Common myeloid progenitor, CD34-positive (primary cell): Measurements from ENCODE around the gene RASD1. TPM values are rescaled to one million over a fixed set of nuclear protein-coding genes. Genes with fewer than 3 reads are reported as not detected.

Source experiments
- CTCF ChIA-PET: fragments of 350-600 bp; sonication (Branson Sonifier 250); formaldehyde crosslinking; loops from one replicate; lab custom pipeline; 2021; ENCODE audit warnings: antibody characterized with exemption; lab: Charles Lee
- POLR2A ChIA-PET: fragments of 350-600 bp; sonication (Branson Sonifier 250); formaldehyde crosslinking; loops from one replicate; lab custom pipeline; 2021; ENCODE audit warnings: antibody characterized with exemption; lab: Charles Lee
- DNase-seq, 3 donors: peaks; one replicate each; pipeline versions ENCODE4 v3.0.0 to v3.0.0-alpha.2; 2013
- H3K27ac ChIP-seq, 2 experiments: 1 replicate in 1 of 2; 2 replicates in 1 of 2; pipeline ENCODE4 v1.7.0; 2013; ENCODE audit warnings: inconsistent platforms in 2 of 2, low read length in 2 of 2, mild to moderate bottlenecking in 2 of 2, low read depth in 1 of 2, moderate library complexity in 1 of 2; ENCODE audit not compliant: severe bottlenecking in 2 of 2, insufficient read depth in 1 of 2, poor library complexity in 1 of 2
- H3K27me3 ChIP-seq, 5 experiments: replicated peaks in 2 of 5; 1 replicate in 3 of 5; 2 replicates in 2 of 5; pipeline versions ENCODE4 v1.6.1 to v1.7.0; 2013; ENCODE audit warnings: low read length in 4 of 5, mild to moderate bottlenecking in 2 of 5, moderate library complexity in 2 of 5, inconsistent platforms in 1 of 5; ENCODE audit not compliant: insufficient read depth in 5 of 5, control insufficient read depth in 4 of 5
- H3K36me3 ChIP-seq, 4 experiments: 1 replicate in 2 of 4; 2 replicates in 2 of 4; pipeline versions ENCODE4 v1.6.1 to v1.7.0; 2013; ENCODE audit warnings: low read length in 3 of 4, control low read depth in 1 of 4, mild to moderate bottlenecking in 1 of 4; ENCODE audit not compliant: control insufficient read depth in 4 of 4, insufficient read depth in 4 of 4
- H3K4me1 ChIP-seq, 4 experiments: 1 replicate in 3 of 4; 2 replicates in 1 of 4; pipeline versions ENCODE4 v1.6.1 to v1.7.1; 2013; ENCODE audit warnings: low read length in 3 of 4, mild to moderate bottlenecking in 3 of 4, control low read depth in 1 of 4, inconsistent platforms in 1 of 4, moderate library complexity in 1 of 4; ENCODE audit not compliant: control insufficient read depth in 4 of 4, insufficient read depth in 4 of 4; ENCODE audit errors: control extremely low read depth in 1 of 4
- H3K4me3 ChIP-seq, 7 experiments: 1 replicate in 4 of 7; 2 replicates in 3 of 7; pipeline versions ENCODE4 v1.5.1 to v1.7.0; 2013; ENCODE audit warnings: mild to moderate bottlenecking in 7 of 7, low read length in 6 of 7, moderate library complexity in 6 of 7, inconsistent platforms in 2 of 7, low read depth in 2 of 7, control low read depth in 1 of 7; ENCODE audit not compliant: insufficient read depth in 4 of 7, control insufficient read depth in 1 of 7; ENCODE audit errors: extremely low read depth in 1 of 7
- H3K9me3 ChIP-seq, 5 experiments: 1 replicate in 4 of 5; 2 replicates in 1 of 5; pipeline versions ENCODE4 v1.6.1 to v1.7.1; 2013; ENCODE audit warnings: low read length in 4 of 5, mild to moderate bottlenecking in 2 of 5, inconsistent platforms in 1 of 5, low read depth in 1 of 5, moderate library complexity in 1 of 5; ENCODE audit not compliant: control insufficient read depth in 4 of 5, insufficient read depth in 2 of 5; ENCODE audit errors: control extremely low read depth in 1 of 5
- WGBS: methylation state at CpG from one replicate; pipeline ENCODE4 v1.1.5; 2013; ENCODE audit not compliant: insufficient coverage; 5-methylcytosine and 5-hydroxymethylcytosine counted together
- polyA plus RNA-seq: library from polyadenylated mRNA; unstranded; fragments of 120-200 nt; gene quantifications from one replicate; pipeline ENCODE4 v1.2.1, GENCODE V29; 2013

The RASD1 gene
- 0.66 TPM for polyA plus RNA-seq

GRCh38 chr17:17496189-17497064 is at the start of gene RASD1:
RASD1 (minus strand) TSS chr17:17496395; CDS start chr17:17496181, 214 bp downstream.
- H3K4me1 ChIP-seq: peaks cover 0 to 25% (median 21%) of the 10 kb centered on the region in 4 experiments
- H3K36me3 ChIP-seq: peaks cover under 1 to 22% (median 14%) of the 10 kb centered on the region in 4 experiments
- DNase-seq: peak; percentile 67 to 80 (median 74)
- POLR2A ChIA-PET: interaction anchor here (0.6 to 1.3 kb wide), 3 partner anchors 46 to 145 kb away, joined by 3 read pairs; no protein-coding TSS in a partner anchor
- H3K9me3 ChIP-seq: no peaks in the 10 kb centered on the region
- H3K27me3 ChIP-seq: peaks cover 0 to 15% (median 6%) of the 10 kb centered on the region in 5 experiments
- H3K27ac ChIP-seq: no peak within 1 kb of the TSS
- peak within 1 kb of the TSS; percentile 37 to 79 (median 72) for H3K4me3 ChIP-seq
- under 1% methylated on average over 86 of the region's 93 CpGs for WGBS
- CTCF ChIA-PET: interaction anchor here (0.8 to 5.6 kb wide), 29 partner anchors 9 to 148 kb away, joined by 3 to 41 read pairs (median 4); no protein-coding TSS in a partner anchor

DNA sequence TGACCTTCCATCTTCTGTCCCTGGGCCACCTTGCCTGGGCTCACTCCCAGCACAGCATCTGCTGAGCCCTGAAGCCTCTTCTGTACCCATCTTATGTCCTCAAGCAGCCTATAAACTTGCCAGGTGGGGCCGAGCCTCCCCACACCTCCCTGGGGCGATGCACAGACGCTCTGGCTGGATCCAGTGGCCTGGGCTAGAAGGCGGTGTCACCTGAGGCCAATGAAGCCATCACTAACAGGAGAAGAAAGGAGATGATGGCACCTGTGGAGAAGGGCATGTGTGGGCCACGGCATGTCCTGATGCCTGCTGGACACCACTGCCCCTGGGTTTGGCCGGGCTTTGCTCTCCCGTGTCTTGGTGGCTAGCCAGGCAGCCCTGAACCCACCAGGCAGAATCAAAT is 49.8 kb upstream of the RASD1 start:
- CTCF ChIA-PET: no interaction called here

DNA sequence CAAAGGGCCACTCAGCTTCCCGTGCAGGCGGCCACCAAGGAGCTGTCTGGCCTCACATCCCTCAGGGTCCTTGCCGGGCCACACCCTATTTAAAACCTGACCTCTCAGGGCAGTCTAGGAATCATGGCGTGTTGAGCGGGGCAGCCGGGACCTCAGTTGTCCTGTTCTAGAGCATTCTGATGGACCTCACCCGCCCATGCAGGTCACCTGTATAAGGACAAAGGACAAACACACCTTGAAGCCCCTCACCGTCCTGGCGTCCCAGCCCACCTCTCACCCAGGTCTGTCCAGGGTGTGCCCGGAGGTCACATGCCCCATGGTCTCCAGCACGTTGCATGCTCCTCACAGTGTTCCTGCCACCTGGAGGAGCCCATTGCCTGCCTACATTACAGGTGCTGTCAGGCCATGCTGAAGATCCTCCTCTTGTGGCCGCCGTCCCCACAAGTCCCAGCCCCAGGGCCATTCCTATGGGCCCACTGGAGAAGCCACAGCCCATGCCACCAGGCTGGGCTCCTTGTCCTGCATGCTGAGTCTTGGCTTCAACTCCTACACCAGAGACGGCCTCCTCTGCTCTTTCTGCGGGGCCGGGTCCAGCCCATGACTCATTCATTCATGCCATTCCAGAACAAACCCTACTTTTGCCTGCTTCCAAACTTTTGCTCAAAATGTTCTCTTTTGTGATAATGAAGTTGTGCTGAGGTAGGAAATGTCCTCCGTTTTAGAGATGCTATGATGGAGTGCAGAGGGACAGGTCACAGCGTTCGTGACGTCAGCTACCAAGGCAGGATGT is 49.0 kb upstream of the RASD1 start:
- no peaks in the 10 kb centered on the region for H3K27me3 ChIP-seq
- CTCF ChIA-PET: interaction anchor here (1.3 to 1.4 kb wide), 2 partner anchors 19 to 23 kb away, joined by 3 to 4 read pairs; no protein-coding TSS in a partner anchor
- 95% methylated on average over 17 of the region's 20 CpGs for WGBS
- no peak overlapping the region for H3K4me3 ChIP-seq
- POLR2A ChIA-PET: no interaction called here
- no peak for DNase-seq
- H3K4me1 ChIP-seq: peaks cover 0 to 1% (median 0%) of the 10 kb centered on the region in 4 experiments
- H3K27ac ChIP-seq: no peak overlapping the region
- H3K9me3 ChIP-seq: no peaks in the 10 kb centered on the region
- H3K36me3 ChIP-seq: peaks cover 0 to 3% (median 1%) of the 10 kb centered on the region in 4 experiments

More for the DNA sequence above, 49.8 kb upstream of the RASD1 start:
- no peak for DNase-seq
- WGBS: 100% methylated on average over 5 of the region's 7 CpGs
- no peak overlapping the region for H3K4me3 ChIP-seq
- H3K36me3 ChIP-seq: peaks cover 0 to 3% (median 1%) of the 10 kb centered on the region in 4 experiments
- H3K4me1 ChIP-seq: no peaks in the 10 kb centered on the region
- POLR2A ChIA-PET: no interaction called here
- no peaks in the 10 kb centered on the region for H3K9me3 ChIP-seq
- H3K27me3 ChIP-seq: no peaks in the 10 kb centered on the region
- H3K27ac ChIP-seq: no peak overlapping the region

DNA sequence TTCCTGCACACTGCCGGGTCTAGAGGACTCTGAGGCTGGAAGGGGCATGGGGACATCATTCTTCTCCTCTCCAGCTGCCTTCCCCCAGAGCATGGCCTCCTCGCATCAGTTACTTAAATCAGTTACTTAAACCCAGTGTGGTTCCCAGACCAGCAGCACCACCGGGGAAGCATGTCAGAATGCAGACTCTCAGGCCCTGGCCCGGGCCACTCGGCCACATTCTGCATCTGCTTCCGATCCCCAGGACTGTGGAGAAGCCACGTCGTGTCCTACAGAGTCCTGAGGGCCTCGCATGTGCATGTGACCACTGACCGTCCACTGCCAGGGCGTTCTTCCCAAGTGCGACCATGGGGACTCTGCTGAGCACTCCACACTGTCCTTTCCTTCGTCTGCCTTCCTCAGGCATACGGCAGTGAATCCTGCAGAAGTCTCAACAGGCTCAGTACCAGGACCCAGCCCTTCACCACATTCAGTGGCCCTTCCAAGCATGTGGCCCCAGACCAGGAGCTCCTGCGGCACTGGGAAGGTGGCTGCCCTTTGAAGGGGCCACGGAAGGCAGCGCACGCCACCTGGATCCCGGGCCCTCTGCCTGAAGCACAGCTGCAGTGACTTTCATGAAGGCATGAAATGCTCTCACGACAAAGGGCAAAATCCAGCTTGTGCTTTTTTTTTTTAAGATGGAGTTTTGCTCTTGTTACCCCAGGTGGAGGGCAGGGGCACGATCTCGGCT is 46.9 kb upstream of the RASD1 start:
- H3K27me3 ChIP-seq: no peaks in the 10 kb centered on the region
- H3K4me3 ChIP-seq: no peak overlapping the region
- peaks cover 0 to 3% (median 1%) of the 10 kb centered on the region in 4 experiments for H3K36me3 ChIP-seq
- ChIA-PET POLR2A (interaction anchor here (1.5 kb wide), 1 partner anchor 47 kb away, joined by 3 read pairs; the partner anchor contains the start of gene RASD1), CTCF (interaction anchor here (0.7 to 1.5 kb wide), 3 partner anchors 24 to 32 kb away, joined by 3 to 4 read pairs (median 4); no protein-coding TSS in a partner anchor)
- peaks cover 0 to 12% (median under 1%) of the 10 kb centered on the region in 4 experiments for H3K4me1 ChIP-seq
- no peak overlapping the region for H3K27ac ChIP-seq
- no peak for DNase-seq
- 95% methylated on average over 14 of the region's 22 CpGs for WGBS
- no peaks in the 10 kb centered on the region for H3K9me3 ChIP-seq

- no peak overlapping the region for H3K4me3 ChIP-seq
- POLR2A ChIA-PET: interaction anchor here (1.5 kb wide), 1 partner anchor 45 kb away, joined by 3 read pairs; the partner anchor contains the start of gene RASD1
- H3K4me1 ChIP-seq: peaks cover 0 to 12% (median under 1%) of the 10 kb centered on the region in 4 experiments
- peaks cover 0 to 3% (median 1%) of the 10 kb centered on the region in 4 experiments for H3K36me3 ChIP-seq
- DNase-seq: no peak
- 86% methylated on average over 5 of the region's 5 CpGs for WGBS
- no peaks in the 10 kb centered on the region for H3K27me3 ChIP-seq
- no peak overlapping the region for H3K27ac ChIP-seq
- CTCF ChIA-PET: interaction anchor here (0.7 to 0.9 kb wide), 2 partner anchors 99 to 187 kb away, joined by 3 read pairs; no protein-coding TSS in a partner anchor
- H3K9me3 ChIP-seq: no peaks in the 10 kb centered on the region
Measured at GRCh38 chr17:17541640-17542001, 45.4 kb upstream of the RASD1 start.

DNA sequence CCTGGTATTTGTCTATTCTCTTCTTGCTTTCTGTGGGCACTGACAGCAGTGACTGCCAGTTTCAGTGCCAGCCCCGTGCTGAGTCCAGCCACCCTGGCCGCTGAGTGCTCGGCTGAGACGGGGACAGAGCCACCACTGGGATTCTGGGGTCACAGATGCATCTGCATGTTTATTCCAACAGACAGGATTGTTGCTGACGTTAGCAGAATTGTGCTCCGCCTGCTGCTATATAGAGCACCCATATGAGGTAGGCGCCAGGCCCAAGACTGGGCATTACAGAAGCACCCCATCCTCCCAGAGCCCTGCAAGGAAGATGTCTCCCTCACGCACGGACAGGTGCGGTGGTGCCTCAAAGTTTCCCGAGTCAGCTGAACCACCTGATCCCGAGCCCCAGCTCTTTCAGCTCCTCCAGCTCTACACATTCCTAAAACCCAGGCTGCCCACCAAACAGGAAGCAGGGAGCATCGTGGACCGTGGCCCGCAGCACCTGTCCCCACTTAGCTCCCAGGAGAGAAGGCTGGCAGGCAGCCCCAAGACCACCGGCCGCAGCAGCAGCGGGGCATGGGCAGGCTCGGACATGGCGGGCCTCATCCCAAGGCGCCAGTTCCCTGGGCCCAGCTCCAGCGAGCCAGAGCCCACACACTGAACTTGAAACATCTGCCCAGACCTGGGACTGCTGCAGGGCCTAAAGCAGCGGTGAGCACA is 44.9 kb upstream of the RASD1 start:
- no peak for DNase-seq
- H3K36me3 ChIP-seq: peaks cover 0 to 2% (median 0%) of the 10 kb centered on the region in 4 experiments
- H3K27ac ChIP-seq: no peak overlapping the region
- peaks cover 0 to 12% (median under 1%) of the 10 kb centered on the region in 4 experiments for H3K4me1 ChIP-seq
- CTCF ChIA-PET: no interaction called here
- POLR2A ChIA-PET: no interaction called here
- WGBS: 95% methylated on average over 14 of the region's 23 CpGs
- H3K27me3 ChIP-seq: no peaks in the 10 kb centered on the region
- no peak overlapping the region for H3K4me3 ChIP-seq
- H3K9me3 ChIP-seq: no peaks in the 10 kb centered on the region
